Activated CD4-positive, CD25-positive, alpha-beta regulatory T cell treated with anti-CD3 and anti-CD28 coated beads, Interleukin-2, amount 50 U/mL, for 16 hours (primary cell): Measurements from ENCODE around the gene TMEM114.
"Not testable (repeated sequence)": the region's sequence is repeated elsewhere in the genome, so short reads cannot be mapped to it uniquely, and the experiment has no call there.

Source experiments
- DNase-seq: peaks from one replicate; pipeline ENCODE4 v3.0.0-alpha.2; 2020; ENCODE audit warnings: low read depth, low spot score

TMEM114 gene

DNA sequence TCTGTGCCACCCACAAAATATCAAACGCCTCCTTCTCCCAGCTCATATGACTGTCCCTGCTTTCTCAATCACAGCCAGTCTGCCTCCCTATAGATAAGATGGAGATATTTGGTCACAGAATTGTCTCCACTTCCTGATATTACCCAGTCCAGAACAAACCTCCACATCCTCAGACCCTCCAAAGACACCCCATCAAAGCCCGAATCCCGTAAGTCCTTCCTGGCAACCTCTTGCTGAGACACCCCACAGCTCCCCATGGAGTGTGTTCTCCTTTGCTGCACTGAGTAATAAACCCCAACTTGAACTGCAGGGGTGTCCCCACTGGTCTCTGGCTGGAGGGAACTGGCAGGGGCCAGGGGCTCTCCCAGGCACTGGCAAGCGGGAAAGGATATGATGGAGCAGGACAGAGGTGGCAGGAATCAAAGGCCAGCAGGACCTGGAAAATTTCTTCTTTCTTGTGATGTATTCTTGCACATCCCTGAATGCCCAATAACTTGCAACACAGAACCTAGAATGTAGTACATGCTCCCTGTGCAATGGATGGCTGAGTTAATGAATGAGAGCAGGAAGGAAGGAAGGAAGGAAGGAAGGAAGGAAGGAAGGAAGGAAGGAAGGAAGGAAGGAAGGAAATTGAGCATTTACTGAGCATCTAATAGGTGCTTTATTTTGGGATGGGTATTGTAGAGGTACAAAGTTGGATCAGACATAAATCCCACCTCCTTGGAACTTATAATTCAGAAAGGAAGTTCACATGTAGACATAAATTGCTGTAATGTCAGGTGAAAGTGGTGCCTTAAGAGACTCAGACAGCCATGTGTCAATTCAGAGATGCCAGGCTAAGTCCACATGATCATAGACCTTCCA lies 13.9 kb downstream of the TMEM114 start:
- no peak for DNase-seq

DNA sequence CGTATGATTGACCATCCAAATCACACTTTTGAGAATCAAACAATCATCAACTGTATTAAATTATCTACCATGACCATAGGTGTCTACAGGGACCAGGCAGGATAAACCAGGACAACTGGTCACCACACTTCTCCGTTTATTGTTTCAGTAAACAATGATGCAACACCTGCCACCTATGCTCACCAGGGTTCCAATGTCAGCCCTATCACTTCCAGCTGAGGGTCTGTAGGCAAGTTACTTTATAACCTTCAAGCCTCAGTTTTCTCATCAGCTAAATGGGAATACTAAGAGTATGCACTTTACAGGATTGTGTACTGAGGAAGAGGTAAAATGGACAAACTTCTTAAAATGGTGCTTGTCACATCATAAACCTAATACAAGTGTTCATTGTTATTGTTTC lies 14.9 kb downstream of the TMEM114 start:
- DNase-seq: no peak

DNA sequence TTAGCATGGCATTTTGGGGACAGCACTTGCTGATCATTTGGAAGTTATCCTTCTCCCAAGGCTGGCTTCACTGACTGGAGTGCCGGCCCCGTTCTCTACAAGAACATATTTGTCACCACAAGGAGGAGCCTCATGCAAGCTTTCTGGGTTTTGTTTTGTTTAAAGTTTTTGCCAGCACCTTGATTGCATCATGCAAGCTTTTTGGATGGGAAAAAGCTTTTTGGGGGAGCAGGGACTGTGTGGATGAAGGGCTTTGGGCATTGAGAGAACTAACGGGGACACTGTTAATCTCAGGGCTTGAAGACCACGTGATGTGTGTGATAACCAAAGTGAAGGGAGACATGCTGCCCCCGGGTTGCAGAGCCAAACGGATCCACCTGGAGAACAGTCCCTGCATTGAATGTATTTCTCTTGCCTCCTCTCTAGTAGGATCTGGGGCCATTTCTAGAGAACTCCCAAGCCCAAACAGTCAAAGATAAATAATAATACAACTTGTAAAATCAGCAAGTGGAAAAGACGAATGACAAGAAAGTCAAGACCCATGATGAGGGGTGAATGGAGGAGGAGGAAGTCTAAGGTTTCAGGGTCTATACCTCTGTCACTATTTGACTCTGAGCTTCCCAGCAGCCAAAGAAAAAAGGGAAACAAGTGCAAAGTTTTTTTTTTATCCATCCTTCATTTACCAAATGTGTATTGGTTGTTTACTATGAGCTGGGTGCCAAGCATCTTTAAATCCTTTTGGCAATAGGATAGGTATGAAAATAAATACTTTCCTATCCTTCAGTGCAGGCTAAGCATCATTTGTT lies 17.2 kb downstream of the TMEM114 start:
- DNase-seq: no peak

DNA sequence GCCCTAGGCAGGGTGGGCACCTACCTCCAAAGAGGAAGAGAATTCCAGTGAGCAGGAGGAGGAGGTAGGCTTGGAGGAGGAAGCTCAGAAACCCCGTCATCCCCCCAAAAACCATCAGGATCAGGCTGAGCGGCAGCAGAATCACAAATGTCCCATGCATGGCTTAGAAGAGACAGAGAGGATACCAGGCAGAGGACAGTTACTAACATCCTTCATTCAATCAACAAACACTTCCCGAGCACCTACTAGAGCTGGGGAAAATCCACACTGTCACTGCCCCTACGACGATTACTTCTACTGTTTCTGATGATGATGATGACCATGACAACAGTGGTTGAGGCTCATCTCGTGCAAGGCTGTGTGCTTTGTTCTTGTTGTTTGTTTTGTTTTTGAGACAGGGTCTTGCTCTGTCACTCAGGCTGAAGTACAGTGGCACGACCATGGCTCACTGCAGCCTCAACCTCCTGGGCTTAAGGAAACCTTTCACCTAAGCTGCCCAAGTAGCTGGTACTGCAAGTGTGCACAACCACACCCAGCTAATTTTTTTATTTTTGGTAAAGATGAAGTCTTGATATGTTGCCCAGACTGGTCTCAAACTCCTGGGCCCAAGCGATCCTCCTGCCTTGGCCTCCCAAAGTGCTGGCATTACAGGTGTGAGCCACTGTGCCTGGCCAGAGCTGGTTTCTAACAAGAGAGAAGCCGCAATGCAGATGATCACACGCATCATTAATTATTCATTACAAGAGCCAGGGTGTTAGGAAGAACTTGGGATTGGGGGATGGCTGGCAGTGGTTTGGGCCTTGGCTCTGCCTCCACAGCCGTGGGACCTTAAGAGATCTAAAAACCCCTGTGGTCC lies 18.0 kb downstream of the TMEM114 start:
- DNase-seq: no peak

DNA sequence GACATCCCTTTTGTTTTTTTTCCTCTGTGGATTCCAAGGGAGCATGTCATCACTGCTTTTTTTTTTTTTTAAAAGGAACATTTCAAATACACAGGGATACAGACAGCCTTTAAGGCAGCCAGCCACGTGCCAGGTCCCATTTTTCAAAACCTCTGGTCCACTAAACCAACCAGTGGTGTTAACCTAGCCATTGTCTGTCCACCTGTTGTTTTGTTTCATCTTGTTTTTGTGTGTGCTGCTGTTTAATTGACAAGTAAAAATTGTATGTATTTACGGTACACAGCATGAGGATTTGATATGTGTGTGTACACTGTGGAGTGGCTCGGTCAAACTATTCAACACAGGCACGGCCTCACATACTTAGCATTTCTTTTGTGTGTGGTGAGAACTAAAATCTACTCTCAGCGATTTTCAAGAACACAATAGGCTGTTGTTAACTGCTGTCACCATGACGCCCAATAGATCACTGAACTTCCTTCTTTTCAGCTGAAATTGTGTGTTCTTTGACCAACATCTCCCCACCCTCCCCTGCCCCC lies 19.2 kb downstream of the TMEM114 start:
- DNase-seq: no peak

DNA sequence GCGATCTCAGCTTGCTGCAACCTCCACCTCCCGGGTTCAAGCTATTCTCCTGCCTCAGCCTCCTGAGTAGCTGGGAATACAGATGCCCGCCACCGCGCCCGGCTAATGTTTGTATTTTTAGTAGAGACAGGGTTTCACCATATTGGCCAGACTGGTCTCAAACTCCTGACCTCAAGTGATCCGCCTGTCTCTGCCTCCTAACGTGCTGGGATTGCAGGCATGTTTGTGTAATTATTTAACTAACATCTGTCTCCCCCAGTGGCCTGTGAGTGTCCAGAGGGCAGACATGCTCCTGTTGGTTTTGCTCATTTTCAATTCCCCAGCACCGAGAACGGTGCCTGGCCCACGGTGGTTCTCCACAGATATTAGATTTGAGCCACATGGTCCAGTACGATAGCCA lies 19.9 kb downstream of the TMEM114 start:
- DNase-seq: not testable (repeated sequence)

DNA sequence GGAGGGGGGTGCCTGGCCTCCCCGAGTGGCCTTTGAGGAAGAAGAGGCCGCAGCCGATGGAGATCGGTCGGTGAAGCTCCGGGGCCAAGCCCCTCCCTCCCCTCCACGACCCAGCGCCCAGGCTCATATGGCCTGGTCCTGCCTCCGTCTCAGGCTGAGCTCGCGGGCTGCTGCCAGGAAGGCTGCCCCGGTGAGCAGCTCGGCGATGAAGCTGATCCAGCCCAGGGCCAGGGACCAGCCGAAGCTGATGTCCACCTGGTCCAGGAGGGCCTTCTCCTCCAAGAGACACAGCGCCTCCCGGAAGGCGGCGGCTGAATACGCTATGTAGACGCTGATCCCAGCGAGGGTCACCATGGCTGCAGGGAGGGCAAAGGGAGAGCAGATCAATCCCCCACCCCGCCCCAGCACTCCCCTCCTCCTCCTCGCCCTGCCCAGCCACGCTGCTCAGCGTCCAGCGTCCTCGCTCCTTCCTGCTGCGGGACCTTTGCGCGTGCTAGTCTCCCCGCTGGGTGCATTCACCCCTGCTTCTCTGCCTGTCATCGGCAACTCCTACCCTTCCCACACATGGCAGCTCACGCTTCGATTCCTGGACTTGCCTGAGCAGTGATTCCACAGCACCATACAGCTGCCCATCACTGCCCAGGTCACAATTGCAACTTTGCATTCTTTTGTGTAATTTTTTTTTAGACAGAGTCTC lies 20.5 kb downstream of the TMEM114 start:
- no peak for DNase-seq

DNA sequence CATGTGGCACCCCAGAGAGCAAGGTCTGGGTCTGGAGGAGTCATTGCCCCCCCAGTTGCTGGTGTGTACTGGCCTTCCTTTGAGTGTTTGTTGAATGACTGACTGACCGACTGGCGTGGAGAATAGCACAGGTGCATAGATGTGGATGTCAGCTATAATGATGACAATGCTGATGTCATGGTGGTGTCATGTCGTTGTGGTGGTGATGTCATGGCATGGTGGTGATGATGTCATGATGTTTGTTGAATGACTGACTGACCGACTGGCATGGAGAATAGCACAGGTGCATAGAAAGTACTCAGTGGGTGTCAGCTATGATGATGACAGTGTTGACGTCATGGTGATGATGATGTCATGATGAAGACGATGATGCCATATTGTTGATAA lies 22.1 kb downstream of the TMEM114 start:
- DNase-seq: no peak

DNA sequence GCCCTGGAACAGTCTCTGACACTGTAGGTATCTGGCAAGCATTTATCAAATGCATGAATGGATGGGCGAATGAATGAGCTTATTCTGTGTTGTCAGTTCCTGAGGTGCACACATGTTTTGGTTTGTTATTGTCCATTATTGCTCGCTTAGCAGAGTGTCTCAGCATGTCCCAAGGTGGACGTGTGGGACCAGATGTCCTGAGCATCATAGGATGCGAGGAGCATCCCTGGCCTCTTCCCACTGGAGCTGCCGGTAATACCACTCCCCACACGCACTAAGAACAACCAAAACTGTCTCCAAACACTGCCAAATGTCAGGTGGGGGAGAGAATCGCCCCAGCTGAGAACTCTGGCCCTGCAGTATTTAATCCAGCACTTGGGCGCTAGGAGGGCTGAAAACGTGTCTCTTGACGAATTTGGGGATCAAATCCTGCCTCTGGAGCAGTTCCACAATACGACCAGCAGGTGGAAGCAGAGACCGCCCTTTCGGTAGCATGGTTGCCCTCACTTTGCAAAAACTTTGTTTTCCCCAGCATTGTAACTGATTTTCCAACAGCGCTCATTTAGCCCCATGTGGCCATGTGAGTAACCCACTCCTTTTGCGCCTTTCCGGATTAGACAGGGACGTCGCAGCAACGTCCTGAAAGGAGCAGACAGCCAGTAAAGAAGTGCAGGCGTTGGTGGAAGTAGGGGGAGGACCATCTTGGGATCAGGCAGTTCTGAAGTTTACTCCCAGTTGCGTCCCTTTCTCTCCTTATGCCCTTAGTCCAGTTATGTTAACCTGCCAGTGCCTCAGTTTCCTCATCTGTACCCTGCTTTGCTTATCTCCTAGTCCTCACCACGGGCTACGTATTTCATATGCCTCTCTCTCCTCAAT lies 22.7 kb downstream of the TMEM114 start:
- DNase-seq: peak; percentile 48

DNA sequence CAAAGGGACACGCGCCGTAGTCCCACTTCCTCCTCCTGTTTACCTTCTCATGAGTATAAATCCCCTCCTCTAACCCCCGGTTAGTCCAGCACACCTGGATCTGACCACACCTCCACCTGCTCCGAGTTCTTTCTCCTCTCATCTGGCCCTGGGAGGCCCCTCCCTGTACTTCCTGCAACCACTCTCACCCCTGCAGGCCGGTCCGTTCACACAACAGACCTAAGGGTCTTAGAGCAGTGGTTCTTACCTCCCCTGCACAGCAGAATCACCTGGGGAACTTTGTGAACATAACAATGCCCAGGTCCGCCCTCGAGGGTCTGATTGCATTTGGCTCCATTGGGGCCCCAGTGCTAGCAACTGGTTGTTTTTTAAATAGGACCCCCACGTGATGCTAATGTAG lies 24.8 kb downstream of the TMEM114 start:
- DNase-seq: no peak

DNA sequence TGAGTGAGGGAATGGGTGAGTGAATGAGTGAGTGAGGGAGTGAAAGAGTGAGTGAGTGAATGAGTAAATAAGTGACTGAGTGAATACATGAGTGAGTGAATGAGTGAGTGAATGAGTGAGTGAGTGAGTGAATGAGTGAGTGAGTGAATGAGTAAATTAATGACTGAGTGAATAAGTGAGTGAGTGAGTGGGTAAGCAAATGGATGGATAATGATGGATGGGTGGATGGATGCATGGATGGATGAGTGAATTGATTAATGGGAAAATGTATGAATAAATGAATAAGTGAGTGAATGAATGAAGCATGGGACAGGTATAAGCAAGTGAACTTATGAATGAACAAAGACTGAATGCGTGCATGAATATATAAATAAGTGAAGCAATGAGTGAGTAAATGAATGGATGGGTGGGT lies 25.4 kb downstream of the TMEM114 start:
- no peak for DNase-seq

DNA sequence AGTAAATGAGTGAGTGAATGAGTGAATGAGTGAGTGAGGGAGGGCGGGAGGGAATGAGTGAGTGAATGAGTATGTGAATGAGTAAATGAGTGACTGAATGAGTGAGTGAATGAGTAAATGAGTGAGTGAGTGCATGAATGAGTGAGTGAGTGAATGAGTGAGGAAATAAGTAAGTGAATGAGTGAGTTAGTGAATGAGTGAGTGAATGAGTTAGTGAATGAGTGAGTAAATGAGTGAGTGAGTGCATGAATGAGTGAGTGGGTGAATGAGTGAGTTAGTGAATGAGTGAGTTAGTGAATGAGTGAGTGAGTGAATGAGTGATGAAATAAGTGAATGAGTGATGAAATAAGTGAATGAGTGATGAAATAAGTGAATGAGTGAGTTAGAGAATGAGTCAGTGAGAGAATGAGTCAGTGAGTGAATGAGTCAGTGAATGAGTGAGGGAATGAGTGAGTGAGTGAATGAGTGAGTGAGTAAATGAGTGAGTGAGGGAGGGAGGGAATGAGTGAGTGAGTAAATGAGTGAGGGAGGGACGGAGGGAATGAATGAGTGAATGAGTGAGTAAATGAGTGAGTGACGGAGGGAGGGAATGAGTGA lies 26.3 kb downstream of the TMEM114 start:
- not testable (repeated sequence) for DNase-seq

DNA sequence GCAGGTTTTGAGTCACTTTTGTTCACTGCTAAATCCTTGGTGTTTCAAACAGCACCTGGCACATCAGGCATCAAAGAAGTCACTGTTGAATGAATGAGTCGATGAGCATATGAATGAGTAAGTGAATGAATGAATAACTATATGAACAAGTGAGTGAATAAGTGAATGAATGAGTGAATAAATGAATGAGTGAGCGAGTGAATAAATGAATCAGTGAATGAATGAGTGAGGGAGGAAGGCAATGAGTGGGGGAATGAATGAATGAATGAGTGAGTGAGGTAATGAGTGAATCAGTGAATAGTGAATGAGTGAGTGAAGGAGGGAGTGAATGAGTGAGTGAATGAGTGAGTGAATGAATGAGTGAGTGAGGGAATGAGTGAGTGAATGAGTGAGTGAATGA lies 28.8 kb downstream of the TMEM114 start:
- DNase-seq: no peak

DNA sequence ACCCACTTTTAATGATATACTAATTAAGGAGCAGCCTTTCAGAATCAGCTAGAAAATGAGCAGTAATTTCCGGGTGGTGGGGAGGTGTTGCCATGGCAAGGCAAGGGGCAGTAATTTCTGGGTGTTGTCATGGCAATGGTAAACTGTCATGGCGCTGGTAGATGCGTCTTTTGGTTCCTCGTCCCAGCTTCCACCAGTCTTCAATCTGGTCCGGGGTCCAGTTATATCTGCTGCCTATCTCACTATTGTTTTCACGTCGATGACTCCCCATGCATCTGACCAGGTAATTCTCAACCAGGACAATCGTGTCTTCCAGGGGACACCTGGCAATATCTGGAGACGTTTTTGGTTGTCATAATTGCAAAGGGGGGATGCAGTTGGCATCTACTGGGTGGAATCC lies 34.9 kb downstream of the TMEM114 start:
- DNase-seq: no peak

DNA sequence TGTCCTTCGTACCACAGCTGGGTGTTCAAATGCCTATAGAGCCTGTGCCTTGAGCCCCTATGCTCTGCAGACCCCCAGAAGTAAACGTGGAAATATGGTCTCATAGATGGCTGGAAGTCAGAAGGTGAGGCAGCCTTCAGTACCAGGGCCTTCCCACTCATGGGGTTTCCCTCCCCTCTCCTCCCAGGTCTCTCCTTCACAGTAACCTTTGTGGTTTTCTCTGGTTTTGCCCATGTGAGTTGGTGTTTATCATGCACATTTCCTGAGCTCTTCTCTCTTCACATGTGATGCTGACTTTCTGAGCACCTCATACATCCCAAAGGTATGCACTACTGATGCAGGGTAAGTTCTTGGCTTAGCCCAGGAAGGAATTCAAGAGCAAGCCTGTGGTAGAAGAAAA lies 35.4 kb downstream of the TMEM114 start:
- DNase-seq: no peak

DNA sequence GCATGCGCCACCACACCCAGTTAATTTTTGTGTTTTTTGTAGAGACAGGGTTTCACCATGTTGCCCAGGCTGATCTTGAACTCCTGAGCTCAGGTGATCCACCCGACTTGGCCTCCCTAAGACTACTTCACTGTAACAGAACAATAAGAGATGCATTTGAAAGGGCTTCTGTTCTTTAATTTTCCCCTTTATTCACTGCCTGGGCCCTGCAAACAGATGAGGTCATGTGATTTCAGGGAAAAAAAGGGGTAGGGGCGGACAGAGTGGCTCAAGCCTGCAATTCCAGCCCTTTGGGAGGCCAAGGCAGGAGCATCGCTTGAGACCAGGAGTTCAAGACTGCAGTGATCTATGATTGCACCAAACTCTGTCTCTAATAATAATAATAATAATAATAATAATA lies 36.3 kb downstream of the TMEM114 start:
- DNase-seq: no peak

DNA sequence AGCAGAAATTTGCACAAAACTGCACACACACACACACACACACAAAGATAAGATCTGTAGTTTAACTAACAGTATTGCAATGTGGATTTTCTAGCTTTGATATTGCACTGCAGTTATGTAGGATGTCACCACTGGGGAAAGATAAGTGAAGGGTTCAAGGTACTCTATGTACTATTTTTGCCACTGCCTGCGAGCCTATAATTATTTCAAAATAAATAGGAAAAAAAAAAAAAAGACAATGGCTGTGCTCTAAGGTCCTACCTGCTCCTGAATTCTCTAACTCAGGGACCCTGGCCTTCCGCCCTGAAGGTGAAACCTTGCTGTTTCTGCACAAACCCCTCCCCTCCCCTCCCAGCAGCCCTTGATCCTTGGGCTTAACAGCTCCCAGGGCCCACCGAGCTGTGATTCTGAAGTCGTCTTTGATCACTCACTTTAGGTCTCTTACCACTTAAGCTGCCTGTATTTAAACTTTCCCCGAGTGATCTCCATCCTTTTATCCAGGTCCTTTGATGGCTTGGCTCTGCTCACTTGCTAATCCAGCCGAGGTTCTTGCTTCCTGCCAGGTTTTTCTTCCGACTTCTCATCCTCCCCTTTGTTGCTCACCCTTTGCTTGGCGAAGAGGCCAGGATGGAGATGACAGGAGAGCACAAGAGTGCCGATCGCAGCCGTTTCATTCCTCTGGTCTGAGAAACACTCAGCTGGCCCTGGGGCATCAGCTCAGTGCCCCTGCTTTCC lies 37.7 kb downstream of the TMEM114 start:
- DNase-seq: no peak

DNA sequence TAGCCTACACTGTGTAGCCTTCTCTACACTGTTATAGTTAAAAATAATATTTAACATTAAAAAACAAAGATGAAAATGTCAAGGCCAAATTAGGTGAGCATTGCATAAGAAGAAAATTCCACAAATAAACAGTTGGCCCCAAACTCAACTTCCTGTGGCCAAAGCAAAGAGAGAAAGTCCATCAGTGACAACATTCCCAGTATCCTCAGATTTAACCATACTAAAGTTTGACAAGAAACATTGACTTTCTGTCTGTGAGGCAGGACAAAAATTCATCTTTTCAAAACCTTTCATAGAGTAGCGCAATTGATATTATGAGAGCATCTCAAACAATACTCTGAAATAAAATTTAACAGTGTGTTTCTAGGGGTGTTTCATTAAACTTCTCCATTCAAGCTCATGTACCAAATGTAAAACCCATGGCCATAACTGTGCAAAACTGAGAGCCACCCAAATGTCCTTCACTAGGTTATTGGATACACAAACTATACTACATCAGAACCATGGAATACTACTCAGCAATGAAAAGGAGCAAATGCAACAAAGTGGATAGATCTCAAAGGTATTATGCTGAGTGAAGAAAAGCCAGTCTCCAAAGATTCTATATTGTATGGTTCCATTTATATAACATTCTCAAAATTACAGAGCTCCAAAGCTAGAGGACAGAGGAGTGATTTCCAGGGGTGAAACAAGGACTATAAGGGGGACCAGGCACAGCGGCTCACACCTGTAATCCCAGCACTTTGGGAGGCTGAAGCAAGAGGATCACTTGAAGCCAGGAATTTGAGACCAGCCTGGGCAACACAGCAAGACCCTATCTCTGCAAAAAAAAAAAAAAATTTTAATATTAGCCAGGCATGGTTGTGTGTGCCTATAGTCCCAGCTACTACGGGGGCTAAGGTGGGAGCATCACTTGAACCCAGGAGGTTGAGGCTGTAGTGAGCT lies 38.7 kb downstream of the TMEM114 start:
- no peak for DNase-seq
